Right lobe of liver (tissue), 4 donors: ENCODE measurements around the gene MAGEB17.

Source experiments
- POLR2A ChIP-seq: fragments of 450-650 bp; IDR thresholded peaks from one replicate; pipeline ENCODE4 v1.6.1; 2017; ENCODE audit warnings: antibody characterized with exemption, mild to moderate bottlenecking
- TF ChIP-seq, protein P1 (sequence below), 4 donors: fragments of 200-600 bp in 3 of 4; fragments of 450-650 bp in 1 of 4; IDR thresholded peaks; one replicate each; pipeline versions ENCODE4 v1.5.1 to v1.8.0; 2016 to 2022; ENCODE audit warnings: antibody characterized with exemption in 4 of 4, mild to moderate bottlenecking in 2 of 4
- donor health status: DM: no; HTN: no; CAD: no.
- donor health status: DM: no; HTN: no; CAD: no.
- donor health status: DM: no; HTN: yes; CAD: no.

DNA sequence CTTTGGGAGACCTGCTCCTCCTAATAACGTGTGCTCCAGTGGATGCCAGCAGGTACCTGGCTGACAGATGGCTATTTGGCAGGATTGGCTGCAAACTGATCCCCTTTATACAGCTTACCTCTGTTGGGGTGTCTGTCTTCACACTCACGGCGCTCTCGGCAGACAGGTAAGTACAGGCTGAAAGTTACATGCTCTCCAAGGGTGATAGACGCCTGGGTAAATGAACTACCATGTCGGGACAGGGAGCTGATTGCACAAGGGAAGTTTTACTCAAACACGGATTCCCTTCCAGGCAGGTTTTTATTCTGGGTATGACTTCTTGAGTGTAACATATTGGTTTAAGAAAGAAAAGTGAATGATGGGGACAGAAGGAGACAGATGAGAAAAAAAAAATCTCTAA is 43.1 kb upstream of the MAGEB17 start:
- TF ChIP-seq, protein P1, sequence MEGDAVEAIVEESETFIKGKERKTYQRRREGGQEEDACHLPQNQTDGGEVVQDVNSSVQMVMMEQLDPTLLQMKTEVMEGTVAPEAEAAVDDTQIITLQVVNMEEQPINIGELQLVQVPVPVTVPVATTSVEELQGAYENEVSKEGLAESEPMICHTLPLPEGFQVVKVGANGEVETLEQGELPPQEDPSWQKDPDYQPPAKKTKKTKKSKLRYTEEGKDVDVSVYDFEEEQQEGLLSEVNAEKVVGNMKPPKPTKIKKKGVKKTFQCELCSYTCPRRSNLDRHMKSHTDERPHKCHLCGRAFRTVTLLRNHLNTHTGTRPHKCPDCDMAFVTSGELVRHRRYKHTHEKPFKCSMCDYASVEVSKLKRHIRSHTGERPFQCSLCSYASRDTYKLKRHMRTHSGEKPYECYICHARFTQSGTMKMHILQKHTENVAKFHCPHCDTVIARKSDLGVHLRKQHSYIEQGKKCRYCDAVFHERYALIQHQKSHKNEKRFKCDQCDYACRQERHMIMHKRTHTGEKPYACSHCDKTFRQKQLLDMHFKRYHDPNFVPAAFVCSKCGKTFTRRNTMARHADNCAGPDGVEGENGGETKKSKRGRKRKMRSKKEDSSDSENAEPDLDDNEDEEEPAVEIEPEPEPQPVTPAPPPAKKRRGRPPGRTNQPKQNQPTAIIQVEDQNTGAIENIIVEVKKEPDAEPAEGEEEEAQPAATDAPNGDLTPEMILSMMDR (IDR thresholded peaks at IDR 0.05) = no peak
- no peak for TF ChIP-seq POLR2A
